IMR-90 (cell line): ENCODE results near the gene CHMP1A. TPM values are rescaled to one million over a fixed set of nuclear protein-coding genes. Genes with fewer than 3 reads are reported as not detected.

Source experiments
- ATAC-seq: fragments of 200-7000 bp; cut with Tn5 transposase; 2 replicates; pipeline ENCODE4 v1.9.1; 2020; ENCODE audit warnings: low read depth, mild to moderate bottlenecking, moderate library complexity
- BruUV-seq: library from RNA; stranded (reverse); fragments of 400-500 nt; replicated peaks from 2 replicates; lab custom pipeline; 2021; lab: Mats Ljungman, UMichigan
- CTCF ChIA-PET: fragments of 300-600 bp; formaldehyde crosslinking; extraction: SDS; loops from one replicate; lab custom pipeline; 2021; ENCODE audit warnings: antibody characterized with exemption; lab: Yijun Ruan, JAX
- POLR2A ChIA-PET: fragments of 300-600 bp; sonication (Branson Sonifier 250); formaldehyde crosslinking; loops from one replicate; lab custom pipeline; 2022; ENCODE audit warnings: antibody characterized with exemption; ENCODE audit not compliant: unreplicated experiment; lab: Charles Lee
- DNase-seq: peaks from one replicate; pipeline ENCODE4 v3.0.0; 2013
- H2AFZ ChIP-seq: replicated peaks from 2 replicates; pipeline ENCODE3; 2013; ENCODE audit warnings: low read length, mild to moderate bottlenecking; ENCODE audit not compliant: poor library complexity
- H2AK5ac ChIP-seq: 2 replicates; pipeline ENCODE4 v1.6.1; 2013; ENCODE audit warnings: low read depth, low read length, inconsistent platforms
- H2AK9ac ChIP-seq: replicated peaks from 2 replicates; pipeline ENCODE3; 2013; ENCODE audit warnings: mild to moderate bottlenecking, low read depth, low read length, moderate library complexity; ENCODE audit not compliant: poor library complexity
- H2BK120ac ChIP-seq: 2 replicates; pipeline ENCODE4 v1.6.1; 2013; ENCODE audit warnings: low read depth, low read length, inconsistent platforms
- H2BK15ac ChIP-seq: 3 replicates; pipeline ENCODE4 v1.6.1; 2013; ENCODE audit warnings: low read depth, low read length, inconsistent platforms
- H2BK20ac ChIP-seq: 2 replicates; pipeline ENCODE4 v1.6.1; 2013; ENCODE audit warnings: low read depth, mild to moderate bottlenecking, inconsistent platforms, low read length, moderate library complexity
- H2BK5ac ChIP-seq: 2 replicates; pipeline ENCODE4 v1.6.1; 2013; ENCODE audit warnings: mild to moderate bottlenecking, low read depth, low read length, inconsistent platforms; ENCODE audit not compliant: poor library complexity, severe bottlenecking
- H3K14ac ChIP-seq: replicated peaks from 2 replicates; pipeline ENCODE4 v1.6.1; 2013; ENCODE audit warnings: low read depth, low read length, inconsistent platforms
- H3K18ac ChIP-seq: 2 replicates; pipeline ENCODE4 v1.6.1; 2013; ENCODE audit warnings: low read depth, low read length, control low read depth
- H3K23ac ChIP-seq: 2 replicates; pipeline ENCODE4 v1.6.1; 2013; ENCODE audit warnings: low read depth, low read length, inconsistent platforms
- H3K27ac ChIP-seq: 2 replicates; pipeline ENCODE4 v1.5.1; 2013; ENCODE audit warnings: mild to moderate bottlenecking, control low read depth, low read length; ENCODE audit not compliant: insufficient read depth
- H3K27me3 ChIP-seq: 2 replicates; pipeline ENCODE4 v1.6.1; 2013; ENCODE audit warnings: low read length; ENCODE audit not compliant: control insufficient read depth, insufficient read depth
- H3K36me3 ChIP-seq: 2 replicates; pipeline ENCODE4 v1.6.1; 2013; ENCODE audit warnings: low read length, mixed read lengths; ENCODE audit not compliant: control insufficient read depth, insufficient read depth
- H3K4ac ChIP-seq: 2 replicates; pipeline ENCODE4 v1.6.1; 2013; ENCODE audit warnings: low read depth, low read length, inconsistent platforms
- H3K4me1 ChIP-seq: 2 replicates; pipeline ENCODE4 v1.6.1; 2013; ENCODE audit warnings: low read length, mixed read lengths; ENCODE audit not compliant: control insufficient read depth, insufficient read depth
- H3K4me2 ChIP-seq: 2 replicates; pipeline ENCODE4 v1.6.1; 2013; ENCODE audit warnings: low read depth, mild to moderate bottlenecking, control low read depth, low read length, moderate library complexity
- H3K4me3 ChIP-seq: 2 replicates; pipeline ENCODE4 v1.5.1; 2013; ENCODE audit warnings: low read depth, mild to moderate bottlenecking, control low read depth, low read length, moderate library complexity; ENCODE audit not compliant: insufficient read depth
- H3K56ac ChIP-seq: 2 replicates; pipeline ENCODE4 v1.6.1; 2013; ENCODE audit warnings: low read length, inconsistent platforms; ENCODE audit not compliant: insufficient read depth; ENCODE audit errors: extremely low read depth
- H3K79me1 ChIP-seq, 2 experiments: 2 replicates each; pipeline ENCODE4 v1.6.1; 2013; ENCODE audit warnings: low read length in 2 of 2, inconsistent platforms in 1 of 2, low read depth in 1 of 2
- H3K9ac ChIP-seq: 2 replicates; pipeline ENCODE4 v1.6.1; 2013; ENCODE audit warnings: low read depth, low read length, control low read depth
- H3K9me1 ChIP-seq: 2 replicates; pipeline ENCODE4 v1.6.1; 2013; ENCODE audit warnings: low read length, inconsistent platforms; ENCODE audit not compliant: insufficient read depth
- H3K9me3 ChIP-seq: 2 replicates; pipeline ENCODE4 v1.6.1; 2013; ENCODE audit warnings: low read length; ENCODE audit not compliant: control insufficient read depth, insufficient read depth
- H4K20me1 ChIP-seq: 2 replicates; pipeline ENCODE4 v1.6.1; 2013; ENCODE audit warnings: low read length, inconsistent platforms; ENCODE audit not compliant: insufficient read depth
- H4K5ac ChIP-seq: 2 replicates; pipeline ENCODE4 v1.6.1; 2013; ENCODE audit warnings: mild to moderate bottlenecking, low read depth, low read length, control low read depth
- H4K8ac ChIP-seq, 2 experiments: 2 replicates each; pipeline ENCODE4 v1.6.1; 2013; ENCODE audit warnings: low read depth in 2 of 2, low read length in 2 of 2, control low read depth in 1 of 2, inconsistent platforms in 1 of 2
- H4K91ac ChIP-seq: 2 replicates; pipeline ENCODE4 v1.6.1; 2013; ENCODE audit warnings: low read depth, low read length, inconsistent platforms; ENCODE audit not compliant: insufficient read depth
- BHLHE40 ChIP-seq: fragments of 150-350 bp; IDR thresholded peaks from 2 replicates; pipeline ENCODE4 v1.6.1; 2016; ENCODE audit warnings: mild to moderate bottlenecking, low read depth, low read length
- CEBPB ChIP-seq: IDR thresholded peaks from 2 replicates; pipeline ENCODE4 v1.6.1; 2012; ENCODE audit warnings: low read depth, low read length, improper control_type of control experiment
- CHD1 ChIP-seq: IDR thresholded peaks from 2 replicates; pipeline ENCODE4 v1.6.1; 2012; ENCODE audit warnings: low read depth, low read length, improper control_type of control experiment
- ELK1 ChIP-seq: fragments of 150-350 bp; IDR thresholded peaks from 2 replicates; pipeline ENCODE4 v1.6.1; 2016; ENCODE audit warnings: low read depth, mild to moderate bottlenecking, low read length, moderate library complexity, borderline replicate concordance
- FOS ChIP-seq: fragments of 150-350 bp; IDR thresholded peaks from 2 replicates; pipeline ENCODE4 v1.6.1; 2016; ENCODE audit warnings: low read depth, low read length
- MAFK ChIP-seq: IDR thresholded peaks from 2 replicates; pipeline ENCODE4 v1.6.1; 2012; ENCODE audit warnings: low read depth, low read length, improper control_type of control experiment
- MAZ ChIP-seq: IDR thresholded peaks from 2 replicates; pipeline ENCODE4 v1.6.1; 2012; ENCODE audit warnings: low read depth, mild to moderate bottlenecking, low read length, improper control_type of control experiment, moderate library complexity, borderline replicate concordance
- MXI1 ChIP-seq: IDR thresholded peaks from 2 replicates; pipeline ENCODE4 v1.6.1; 2012; ENCODE audit warnings: low read depth, mild to moderate bottlenecking, low read length, moderate library complexity, borderline replicate concordance
- NFE2L2 ChIP-seq: fragments of 150-350 bp; IDR thresholded peaks from 2 replicates; pipeline ENCODE4 v1.6.1; 2016; ENCODE audit warnings: low read depth, mild to moderate bottlenecking, low read length
- RAD21 ChIP-seq: IDR thresholded peaks from 2 replicates; pipeline ENCODE4 v1.6.1; 2012; ENCODE audit warnings: low read length, improper control_type of control experiment
- RCOR1 ChIP-seq: IDR thresholded peaks from 2 replicates; pipeline ENCODE4 v1.6.1; 2012; ENCODE audit warnings: mild to moderate bottlenecking, low read length, improper control_type of control experiment; ENCODE audit not compliant: insufficient replicate concordance
- RFX5 ChIP-seq: IDR thresholded peaks from 2 replicates; pipeline ENCODE4 v1.8.0; 2012; ENCODE audit warnings: low read depth, mild to moderate bottlenecking, low read length, moderate library complexity
- SMC3 ChIP-seq: fragments of 150-350 bp; IDR thresholded peaks from 2 replicates; pipeline ENCODE4 v1.6.1; 2016; ENCODE audit warnings: low read depth, mild to moderate bottlenecking, antibody characterized with exemption, low read length, moderate library complexity
- USF2 ChIP-seq: fragments of 150-350 bp; IDR thresholded peaks from 2 replicates; pipeline ENCODE4 v1.6.1; 2017; ENCODE audit warnings: mild to moderate bottlenecking, antibody characterized with exemption, low read length, low read depth
- WGBS, 2 experiments: methylation state at CpG; one replicate each; pipeline versions ENCODE4 v1.1.5 to v1.1.7; 2013; ENCODE audit warnings: missing lambda C conversion rate in 2 of 2; ENCODE audit not compliant: insufficient read length in 1 of 2; ENCODE audit errors: extremely low coverage in 2 of 2; 5-methylcytosine and 5-hydroxymethylcytosine counted together
- dilution Hi-C: fragments of 300-500 bp; cut with HindIII; formaldehyde crosslinking; loops from one replicate; pipeline ENCODE4 v1.14.3; 2018; ENCODE audit warnings: low sequenced_read_pairs; ENCODE audit not compliant: unreplicated experiment
- in situ Hi-C: fragments of 300-500 bp; cut with MboI; formaldehyde crosslinking; loops from 3 replicates; pipeline ENCODE4 v1.14.3; 2019; ENCODE audit warnings: low sequenced_read_pairs, inconsistent platforms, mixed read lengths
- intact Hi-C: fragments of 100-400 bp; cut with micrococcal nuclease; formaldehyde crosslinking; loops from 2 replicates; pipeline ENCODE4 v1.10.0; 2022
- polyA plus RNA-seq, 3 experiments: library from polyadenylated mRNA; depleted of rRNA; stranded (reverse); fragments of >200 nt; gene quantifications; 2 replicates each; pipeline ENCODE4 v1.2.3, GENCODE V29; 2012; ENCODE audit warnings: low replicate concordance in 1 of 3
- total RNA-seq: library from RNA; depleted of rRNA; stranded (reverse); fragments of >200 nt; gene quantifications from 2 replicates; pipeline ENCODE4 v1.2.3, GENCODE V29; 2012

The CHMP1A gene
- total and polyA plus RNA-seq, 2 of the 4 experiments (the other 2 are of a cell fraction): 97.3 to 99.8 TPM

- BruUV-seq: no TSS peak
- intact Hi-C loops: no loop called here
- TF ChIP-seq FOS (no peak), USF2 (no peak), ELK1 (no peak), MAFK (no peak), MXI1 (no peak), RFX5 (no peak), RCOR1 (no peak), RAD21 (no peak), CEBPB (no peak), NFE2L2 (no peak), SMC3 (no peak), BHLHE40 (no peak), CHD1 (no peak), MAZ (no peak)
Observed at GRCh38 chr16:89656435-89657121, 930 bp downstream of the CHMP1A start.

More at GRCh38 chr16:89656435-89657121, 930 bp downstream of the CHMP1A start:
- in situ Hi-C loops (no loop called here), dilution Hi-C loops (no loop called here)
- no peaks in the 10 kb centered on the region for H3K9me3 ChIP-seq
- no peak for ATAC-seq
- no peak overlapping the region; a peak in 1 of 4 replicates for H4K8ac ChIP-seq
- H4K5ac ChIP-seq: no peak overlapping the region
- no peak overlapping the region for H2BK5ac ChIP-seq
- POLR2A ChIA-PET: interaction anchor here (0.7 kb wide), 1 partner anchor 91 kb away, joined by 6 read pairs; no protein-coding TSS in a partner anchor
- peak overlapping the region; percentile 94 for H3K4me2 ChIP-seq
- 0 out of 2 replicates have a peak overlapping the region, but pooled peaks have one; percentile 51 for H3K23ac ChIP-seq
- H3K14ac ChIP-seq: no peak overlapping the region
- peak overlapping the region; percentile 96 for H3K9ac ChIP-seq
- H3K56ac ChIP-seq: no peak overlapping the region
- H2AK9ac ChIP-seq: peak overlapping the region; percentile 85
- no peak overlapping the region for H4K91ac ChIP-seq
- peaks cover 33% of the 10 kb centered on the region for H4K20me1 ChIP-seq
- CTCF ChIA-PET: no interaction called here
- no peak overlapping the region for H3K18ac ChIP-seq
- H3K4me1 ChIP-seq: peaks cover 7% of the 10 kb centered on the region
- no peaks in the 10 kb centered on the region for H3K27me3 ChIP-seq
- WGBS, 2 experiments: 19% methylated on average over 12 of the region's 32 CpGs; no CpG with 5 or more reads in 1 of the 2 experiments
- DNase-seq: no peak
- H2AK5ac ChIP-seq: no peak overlapping the region
- no peak overlapping the region for H2BK120ac ChIP-seq
- H3K9me1 ChIP-seq: peaks cover 12% of the 10 kb centered on the region; the same call in 1 of the 2 replicates
- H3K79me1 ChIP-seq: peaks cover 23 to 67% of the 10 kb centered on the region in 2 experiments
- peaks cover 23% of the 10 kb centered on the region for H3K36me3 ChIP-seq
- no peak overlapping the region for H2BK20ac ChIP-seq
- H3K4me3 ChIP-seq: peak overlapping the region; percentile 87
- H3K4ac ChIP-seq: peak overlapping the region; percentile 98; the same call in 1 of the 2 replicates
- H2AFZ ChIP-seq: no peak overlapping the region
- H3K27ac ChIP-seq: peak overlapping the region; percentile 24; the same call in 1 of the 2 replicates
- H2BK15ac ChIP-seq: no peak overlapping the region
